AG09319 (cell line): ENCODE measurements around the gene TAPT1.

Experiments used
- DNase-seq: peaks from one replicate; pipeline ENCODE4 v3.0.0-alpha.2; 2010; ENCODE audit warnings: low read depth; ENCODE audit errors: extremely low read depth
- TF ChIP-seq, protein P1 (sequence below): IDR thresholded peaks from 2 replicates; pipeline ENCODE4 v1.5.1; 2011; ENCODE audit warnings: low read depth, mild to moderate bottlenecking, inconsistent platforms, low read length, moderate library complexity

TAPT1 gene

DNA sequence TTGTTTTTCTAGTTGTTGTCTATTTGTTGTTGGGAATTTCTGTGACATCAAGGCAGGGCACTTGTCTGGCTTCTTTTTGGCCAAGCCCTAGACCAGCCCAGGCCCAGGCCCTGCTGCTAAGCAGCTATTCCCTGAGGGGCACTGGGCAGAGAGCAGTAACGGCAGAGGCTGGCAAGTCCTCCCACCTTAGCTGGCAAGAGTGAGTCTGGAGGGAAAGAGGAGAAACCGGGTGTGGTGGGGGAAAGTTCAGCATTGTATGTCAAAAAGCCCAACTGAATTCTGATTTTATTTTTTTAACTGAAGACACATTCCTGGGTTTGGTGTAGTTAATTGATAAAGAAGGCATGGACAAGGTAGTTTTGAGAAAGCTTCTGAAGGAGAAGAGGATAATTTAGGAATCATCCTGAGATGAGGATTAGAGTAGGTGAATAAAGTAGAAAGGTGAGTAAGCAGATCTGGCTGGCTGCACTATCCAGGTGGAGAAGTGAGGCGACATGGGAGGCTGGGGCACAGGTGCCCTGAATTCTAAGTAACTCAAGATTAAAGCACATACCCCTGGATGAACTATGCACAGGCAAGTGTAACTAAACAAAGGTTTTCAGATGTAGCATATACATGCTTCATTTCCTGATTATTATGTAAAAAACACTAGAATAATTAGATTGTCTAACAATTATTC is 57.4 kb downstream of the TAPT1 start:
- no peak for DNase-seq
- TF ChIP-seq, protein P1, sequence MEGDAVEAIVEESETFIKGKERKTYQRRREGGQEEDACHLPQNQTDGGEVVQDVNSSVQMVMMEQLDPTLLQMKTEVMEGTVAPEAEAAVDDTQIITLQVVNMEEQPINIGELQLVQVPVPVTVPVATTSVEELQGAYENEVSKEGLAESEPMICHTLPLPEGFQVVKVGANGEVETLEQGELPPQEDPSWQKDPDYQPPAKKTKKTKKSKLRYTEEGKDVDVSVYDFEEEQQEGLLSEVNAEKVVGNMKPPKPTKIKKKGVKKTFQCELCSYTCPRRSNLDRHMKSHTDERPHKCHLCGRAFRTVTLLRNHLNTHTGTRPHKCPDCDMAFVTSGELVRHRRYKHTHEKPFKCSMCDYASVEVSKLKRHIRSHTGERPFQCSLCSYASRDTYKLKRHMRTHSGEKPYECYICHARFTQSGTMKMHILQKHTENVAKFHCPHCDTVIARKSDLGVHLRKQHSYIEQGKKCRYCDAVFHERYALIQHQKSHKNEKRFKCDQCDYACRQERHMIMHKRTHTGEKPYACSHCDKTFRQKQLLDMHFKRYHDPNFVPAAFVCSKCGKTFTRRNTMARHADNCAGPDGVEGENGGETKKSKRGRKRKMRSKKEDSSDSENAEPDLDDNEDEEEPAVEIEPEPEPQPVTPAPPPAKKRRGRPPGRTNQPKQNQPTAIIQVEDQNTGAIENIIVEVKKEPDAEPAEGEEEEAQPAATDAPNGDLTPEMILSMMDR, result no peak

DNA sequence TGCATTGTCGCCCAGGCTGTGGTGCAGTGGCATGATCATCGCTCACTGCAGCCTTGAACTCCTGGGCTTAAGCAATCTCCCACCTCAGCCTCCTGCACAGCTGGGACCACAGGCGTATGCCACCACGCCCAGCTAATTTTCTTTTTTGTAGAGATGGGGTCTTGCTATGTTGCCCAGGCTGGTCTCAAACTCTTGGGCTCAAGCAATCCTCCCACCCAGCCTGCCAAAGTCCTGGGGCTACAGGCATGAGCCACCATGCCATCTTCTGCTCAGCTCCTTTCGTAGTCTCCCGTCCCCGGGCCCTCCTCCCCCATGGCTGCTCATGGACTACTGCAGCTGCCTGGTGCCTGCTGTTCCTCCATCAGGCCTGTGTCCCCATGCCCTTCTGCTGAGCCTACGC is 58.1 kb downstream of the TAPT1 start:
- no peak for DNase-seq
- TF ChIP-seq, protein P1, result no peak

DNA sequence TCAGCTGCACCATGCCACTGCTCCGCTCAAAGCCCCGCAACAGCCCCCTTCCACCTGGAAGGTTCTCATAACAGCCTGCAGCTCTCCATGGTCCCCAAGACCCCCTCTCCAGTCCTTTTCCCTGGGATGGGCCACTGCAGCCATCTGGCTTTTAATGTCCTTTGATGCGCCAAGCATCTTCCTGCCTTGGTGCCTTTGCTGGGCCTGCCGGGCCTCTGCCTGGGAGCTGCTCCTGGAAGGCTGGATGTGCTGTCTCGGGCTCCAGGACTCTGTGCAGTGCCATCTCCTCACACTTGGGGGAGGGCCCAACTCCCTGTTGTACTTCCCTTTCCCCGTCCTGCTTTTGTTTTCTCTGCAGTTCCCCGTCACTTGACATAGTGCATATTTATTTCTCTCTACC is 60.3 kb downstream of the TAPT1 start:
- DNase-seq, result no peak
- TF ChIP-seq, protein P1, result no peak

- TF ChIP-seq, protein P1, result no peak
- no peak for DNase-seq
Observed at GRCh38 chr4:16162891-16163290, 63.4 kb downstream of the TAPT1 start.

DNA sequence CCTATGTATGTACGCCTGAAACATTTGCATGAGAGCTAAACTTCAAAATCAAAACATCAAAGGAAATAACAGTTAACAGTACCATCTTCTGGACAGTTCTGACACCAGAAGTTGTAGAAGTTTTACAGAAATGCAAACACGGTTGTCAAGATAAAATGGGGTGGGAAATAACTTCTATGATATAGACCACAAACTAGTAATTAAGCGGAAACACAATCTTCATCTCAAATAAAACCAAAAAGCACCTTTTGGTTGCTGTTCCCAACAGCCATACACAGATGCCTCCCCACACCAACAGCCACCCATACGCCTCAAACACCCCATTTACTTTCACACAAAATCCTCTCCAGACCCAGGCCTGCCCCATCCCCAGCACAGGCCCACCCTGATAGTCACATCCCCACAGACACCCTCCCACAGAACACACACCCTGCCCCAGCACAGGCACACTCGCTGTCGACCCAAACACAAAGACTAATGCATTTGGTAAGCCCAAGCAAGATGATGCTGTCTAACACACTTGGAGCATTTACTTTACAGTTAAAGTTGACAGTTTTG is 64.3 kb downstream of the TAPT1 start:
- DNase-seq, result no peak
- TF ChIP-seq, protein P1, result no peak

DNA sequence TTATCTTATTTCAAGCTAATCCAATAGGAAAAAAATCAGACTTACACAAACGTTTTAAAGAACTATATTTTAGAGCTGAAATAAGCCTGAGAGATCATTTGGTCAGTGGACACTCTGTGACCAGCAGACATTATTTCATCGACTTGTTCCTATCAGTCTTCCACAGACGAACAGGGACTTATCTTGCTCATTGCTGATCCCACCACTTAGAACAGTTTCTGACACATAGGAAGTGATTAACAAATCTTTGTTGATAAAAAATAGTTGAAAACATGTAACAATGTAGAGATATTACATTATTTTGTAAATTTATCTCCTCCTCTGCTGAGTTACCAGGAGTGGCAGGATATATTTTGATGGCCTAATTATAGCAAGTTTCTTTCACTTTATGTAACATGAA is 65.8 kb downstream of the TAPT1 start:
- no peak for DNase-seq
- TF ChIP-seq, protein P1, result no peak

DNA sequence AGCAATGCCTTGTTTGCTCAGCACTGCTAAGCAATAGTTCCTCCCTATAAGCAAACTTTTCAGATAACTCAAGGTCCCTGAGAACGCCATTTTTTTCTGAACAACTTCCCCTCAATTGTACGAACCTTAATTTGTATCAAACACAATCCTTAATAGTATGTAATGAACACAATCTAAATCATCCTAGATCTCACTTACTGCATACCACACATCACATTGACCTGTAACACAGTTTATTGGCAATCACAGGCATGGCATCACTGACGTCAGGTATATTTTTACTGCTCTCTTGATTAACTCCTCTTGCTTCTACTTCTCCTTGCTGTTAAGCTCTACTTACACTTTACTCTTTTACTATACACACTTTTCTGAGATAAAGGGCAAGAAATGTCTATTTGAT is 67.0 kb downstream of the TAPT1 start:
- TF ChIP-seq, protein P1, result no peak
- no peak for DNase-seq
